Measurements from ENCODE around the gene RYR3.

RYR3 gene

DNA sequence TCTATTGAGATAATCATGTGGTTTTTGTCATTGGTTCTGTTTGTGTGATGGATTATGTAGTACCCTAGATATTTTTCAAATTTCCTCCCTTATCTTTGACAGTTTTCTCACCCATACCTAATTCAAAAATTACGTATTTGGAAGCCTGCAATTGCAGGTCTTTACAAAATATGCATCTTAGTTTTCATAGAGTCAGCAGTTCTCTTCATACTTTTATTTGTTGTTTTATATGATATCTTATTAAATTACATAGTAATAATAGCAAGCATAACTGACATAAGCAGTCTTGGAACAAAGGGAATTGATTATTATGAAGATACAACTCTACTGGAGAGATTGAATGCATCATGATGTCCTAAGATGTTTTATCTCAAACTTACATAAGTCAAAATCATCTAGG lies 442.2 kb downstream of the RYR3 start:
- DNase-seq = no peak
- TF ChIP-seq GATA1 (IDR thresholded peaks at IDR 0.05; ENCODE audit: low read depth, low read length) = no peak
- TF ChIP-seq POLR2A (IDR thresholded peaks at IDR 0.05; ENCODE audit: low read length) = no peak

DNA sequence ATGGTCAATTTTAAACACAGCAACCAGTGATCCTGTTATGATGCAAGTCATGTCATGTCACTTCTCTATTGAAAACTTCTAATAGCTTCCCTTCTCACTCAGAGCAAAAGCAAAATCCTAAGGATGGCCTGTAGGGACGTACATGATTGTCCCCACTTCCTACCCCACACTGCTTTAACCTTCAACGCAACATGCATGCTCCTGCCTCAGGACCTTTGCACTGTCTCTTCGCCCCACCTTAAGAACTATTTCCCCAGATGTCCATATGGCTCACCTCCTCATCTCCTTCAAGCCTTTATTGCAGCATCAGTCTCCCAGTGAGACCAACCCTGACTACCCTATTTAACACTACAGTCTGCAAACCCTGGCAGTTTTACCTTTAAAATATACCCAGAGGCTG lies 443.5 kb downstream of the RYR3 start:
- no peak for DNase-seq
- TF ChIP-seq GATA1 (IDR thresholded peaks at IDR 0.05; ENCODE audit: low read depth, low read length) (no peak), POLR2A (IDR thresholded peaks at IDR 0.05; ENCODE audit: low read length) (no peak)

DNA sequence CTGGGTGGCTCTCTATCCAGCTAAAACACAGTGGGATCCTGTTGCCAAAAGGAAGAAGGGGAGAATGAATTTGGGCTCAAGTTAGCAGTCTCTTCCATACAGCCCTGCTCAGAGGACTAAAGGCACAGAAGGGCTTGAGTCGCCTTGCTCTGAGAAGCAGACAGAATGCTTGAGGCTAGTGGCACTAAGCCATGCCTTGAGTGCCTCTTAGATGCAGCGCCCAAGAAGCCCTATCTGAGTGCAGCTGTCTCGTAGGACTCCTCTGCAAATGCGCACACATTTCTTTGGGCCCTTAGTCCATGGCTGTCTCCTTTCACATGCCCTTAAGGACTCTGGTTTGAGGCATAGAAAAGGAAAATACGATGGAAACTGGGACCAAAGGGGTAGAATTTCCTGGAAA lies 446.2 kb downstream of the RYR3 start:
- TF ChIP-seq POLR2A (IDR thresholded peaks at IDR 0.05; ENCODE audit: low read length) = no peak
- TF ChIP-seq GATA1 (IDR thresholded peaks at IDR 0.05; ENCODE audit: low read depth, low read length) = no peak
- no peak for DNase-seq

DNA sequence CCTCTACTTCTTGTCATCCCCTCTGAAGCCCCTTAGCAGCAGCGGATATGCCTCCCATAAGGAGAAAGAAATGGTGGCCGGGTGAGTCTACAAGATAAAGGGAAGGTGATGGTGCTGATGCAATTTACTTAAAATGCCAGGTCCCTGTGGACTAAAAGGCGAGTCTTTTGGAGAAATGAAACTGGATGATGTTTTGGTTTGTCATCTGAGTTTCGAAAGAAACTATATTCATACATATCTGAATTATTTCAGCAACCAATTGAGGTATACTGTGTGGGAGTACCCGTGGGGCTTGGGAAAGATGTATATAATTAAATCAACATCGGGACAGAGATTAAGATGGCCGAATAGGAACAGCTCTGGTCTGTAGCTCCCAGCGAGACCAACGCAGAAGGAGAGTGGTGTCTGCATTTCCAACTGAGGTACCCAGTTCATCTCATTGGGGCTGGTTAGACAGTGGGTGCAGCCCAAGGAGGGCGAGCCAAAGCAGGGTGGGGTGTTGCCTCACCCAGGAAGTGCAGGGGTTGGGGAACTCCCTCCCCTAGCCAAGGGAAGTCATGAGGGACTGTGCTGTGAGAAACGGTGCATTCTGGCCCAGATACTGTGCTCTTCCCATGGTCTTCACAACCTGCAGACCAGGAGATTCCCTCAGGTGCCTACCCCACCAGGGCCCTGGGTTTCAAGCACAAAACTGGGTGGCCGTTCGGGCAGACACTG lies 446.9 kb downstream of the RYR3 start:
- no peak for TF ChIP-seq GATA1 (IDR thresholded peaks at IDR 0.05; ENCODE audit: low read depth, low read length)
- TF ChIP-seq POLR2A (IDR thresholded peaks at IDR 0.05; ENCODE audit: low read length) = no peak
- DNase-seq = no peak

DNA sequence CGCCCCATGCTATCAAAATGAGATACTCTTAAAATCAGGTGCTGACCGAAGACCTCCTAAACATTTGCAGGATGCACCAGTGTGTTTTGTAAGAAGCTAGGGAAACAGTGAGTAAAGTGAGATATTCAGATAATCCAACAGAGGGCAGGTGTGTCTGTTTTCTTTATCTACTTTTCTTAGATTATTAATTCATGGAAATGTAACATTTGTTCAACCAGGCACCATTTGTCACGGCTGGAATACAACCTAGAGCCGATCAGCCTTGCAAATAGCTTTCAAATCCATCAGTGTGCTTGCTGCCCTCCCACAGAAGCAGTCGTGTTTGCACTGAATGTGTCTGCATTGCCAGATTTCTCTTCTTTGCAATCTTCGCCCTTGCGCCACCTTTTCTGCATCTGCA lies 455.6 kb downstream of the RYR3 start:
- DNase-seq = no peak
- TF ChIP-seq POLR2A (IDR thresholded peaks at IDR 0.05; ENCODE audit: low read length) (no peak), GATA1 (IDR thresholded peaks at IDR 0.05; ENCODE audit: low read depth, low read length) (no peak)

DNA sequence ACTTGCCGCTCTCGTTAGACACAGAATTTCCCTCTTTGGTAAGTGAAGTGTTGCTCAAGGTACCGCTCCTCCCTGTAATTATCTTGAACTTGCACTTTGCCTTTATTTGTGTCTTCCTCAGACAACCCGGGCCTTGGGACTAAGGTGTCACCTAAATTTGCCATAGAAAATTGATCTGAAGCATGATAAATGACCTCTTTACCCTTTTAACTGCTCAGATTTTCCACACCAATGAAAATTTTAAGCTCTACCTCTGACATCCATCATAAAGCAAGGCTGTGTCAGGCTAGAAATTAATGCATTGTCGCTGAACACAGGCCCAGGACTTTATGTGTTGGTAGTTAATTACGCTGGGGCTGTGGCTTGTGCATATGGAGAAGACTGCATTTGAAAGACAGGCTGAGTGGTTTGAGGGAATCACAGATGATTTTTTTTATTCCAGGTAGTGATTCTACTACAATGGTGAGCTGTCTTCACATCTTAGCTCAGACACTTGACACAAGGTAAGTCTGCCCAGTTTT lies 458.0 kb downstream of the RYR3 start:
- DNase-seq = no peak
- TF ChIP-seq POLR2A (IDR thresholded peaks at IDR 0.05; ENCODE audit: low read length) = no peak
- TF ChIP-seq GATA1 (IDR thresholded peaks at IDR 0.05; ENCODE audit: low read depth, low read length) = no peak

DNA sequence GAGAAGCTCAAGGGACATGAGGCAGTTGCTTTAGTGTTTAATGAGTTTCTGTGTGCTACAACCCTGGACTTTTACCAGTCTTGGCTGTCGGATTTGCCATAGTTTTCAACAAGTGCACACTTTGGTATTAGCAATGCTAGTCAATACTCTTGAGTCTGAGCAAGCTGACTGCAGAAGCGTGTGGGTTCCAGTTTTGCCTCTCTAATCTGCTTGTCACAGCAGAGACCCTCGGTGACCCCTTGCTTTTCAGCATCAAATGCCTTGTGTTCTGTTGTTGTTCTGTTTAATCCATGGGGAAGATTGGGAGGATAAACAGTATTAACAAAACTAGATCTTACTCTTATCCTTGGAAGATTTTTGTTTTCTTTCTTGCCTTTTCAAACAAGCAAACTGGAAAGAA lies 463.2 kb downstream of the RYR3 start:
- TF ChIP-seq GATA1 (IDR thresholded peaks at IDR 0.05; ENCODE audit: low read depth, low read length) = no peak
- no peak for DNase-seq

DNA sequence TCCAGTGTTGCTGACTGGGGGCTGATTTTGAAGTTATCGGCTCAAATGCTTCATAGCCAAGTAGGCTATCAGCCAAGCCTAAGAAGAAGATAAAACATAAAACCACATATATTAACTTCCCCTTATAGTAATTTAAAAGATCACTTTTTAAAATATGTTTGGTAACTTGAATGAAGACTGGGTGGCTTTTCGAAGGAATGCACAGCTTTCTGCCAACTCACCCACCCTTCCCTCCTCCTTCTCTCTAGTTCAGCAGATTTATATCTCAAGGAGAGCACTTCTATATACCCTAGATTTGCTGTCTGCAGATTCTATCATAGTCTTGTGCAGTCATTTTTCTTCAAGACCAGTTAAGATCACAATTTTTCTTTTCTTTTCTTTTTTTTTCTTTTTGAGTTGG lies 468.1 kb downstream of the RYR3 start:
- peak in 1 of 2 experiments; percentile 27 for DNase-seq
- TF ChIP-seq GATA1 (IDR thresholded peaks at IDR 0.05; ENCODE audit: low read depth, low read length) = no peak
- TF ChIP-seq POLR2A (IDR thresholded peaks at IDR 0.05; ENCODE audit: low read length) = no peak

DNA sequence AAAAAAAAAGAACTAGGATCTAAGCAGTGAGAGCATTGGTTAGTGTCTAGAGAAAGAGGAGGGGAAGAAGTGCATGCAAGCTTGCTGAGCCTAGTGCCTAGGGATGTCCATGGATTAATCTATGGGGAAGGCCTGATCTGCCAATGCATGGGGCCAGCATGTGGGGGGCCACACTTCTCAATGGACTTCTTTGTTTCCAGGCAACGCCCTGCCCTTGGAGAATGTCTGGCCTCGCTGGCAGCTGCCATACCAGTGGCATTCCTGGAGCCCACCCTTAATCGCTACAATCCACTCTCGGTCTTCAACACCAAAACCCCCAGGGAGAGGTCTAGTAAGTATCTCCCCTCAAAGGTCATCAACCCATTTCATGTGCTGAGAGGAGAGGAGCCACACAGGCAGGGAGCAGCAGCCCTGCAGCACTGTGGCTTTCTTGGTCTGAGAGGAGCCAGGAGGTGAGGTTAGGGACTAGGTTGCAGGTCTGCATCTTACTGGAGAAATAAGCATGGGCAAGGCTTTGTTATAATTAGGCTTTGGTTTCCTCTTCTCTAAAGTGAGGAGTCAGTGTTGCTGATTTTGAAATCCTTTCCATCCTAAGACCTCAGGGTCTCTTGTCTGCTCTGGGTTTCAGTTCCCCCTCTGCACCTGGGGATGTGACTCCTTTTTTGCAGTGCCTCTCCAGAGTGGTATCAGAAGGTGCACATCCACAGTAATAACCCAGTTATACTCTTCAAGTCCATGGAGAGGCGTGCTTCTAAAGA lies 469.4 kb downstream of the RYR3 start:
- no peak for DNase-seq
- TF ChIP-seq GATA1 (IDR thresholded peaks at IDR 0.05; ENCODE audit: low read depth, low read length) = no peak
- TF ChIP-seq POLR2A (IDR thresholded peaks at IDR 0.05; ENCODE audit: low read length) = no peak

DNA sequence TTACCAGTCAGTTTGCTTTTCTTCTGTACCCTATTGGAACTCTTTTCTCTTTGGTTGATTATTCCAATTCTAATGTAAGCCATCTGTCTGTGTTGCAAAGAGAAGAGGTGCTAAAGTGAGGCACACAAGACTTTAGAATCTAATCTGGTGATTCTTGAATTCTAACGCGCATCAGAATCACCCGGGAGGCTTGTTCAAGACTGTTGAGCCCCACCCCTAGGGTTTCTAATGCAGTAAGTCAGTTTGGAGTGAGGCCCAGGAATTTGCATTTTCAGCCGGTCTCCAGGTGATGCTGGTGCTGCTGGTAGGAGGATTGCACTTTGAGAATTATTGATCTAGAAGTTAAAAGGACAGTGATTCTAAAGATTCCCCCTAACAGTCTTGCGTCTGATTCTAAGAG lies 472.2 kb downstream of the RYR3 start:
- TF ChIP-seq POLR2A (IDR thresholded peaks at IDR 0.05; ENCODE audit: low read length) (no peak), GATA1 (IDR thresholded peaks at IDR 0.05; ENCODE audit: low read depth, low read length) (no peak)

DNA sequence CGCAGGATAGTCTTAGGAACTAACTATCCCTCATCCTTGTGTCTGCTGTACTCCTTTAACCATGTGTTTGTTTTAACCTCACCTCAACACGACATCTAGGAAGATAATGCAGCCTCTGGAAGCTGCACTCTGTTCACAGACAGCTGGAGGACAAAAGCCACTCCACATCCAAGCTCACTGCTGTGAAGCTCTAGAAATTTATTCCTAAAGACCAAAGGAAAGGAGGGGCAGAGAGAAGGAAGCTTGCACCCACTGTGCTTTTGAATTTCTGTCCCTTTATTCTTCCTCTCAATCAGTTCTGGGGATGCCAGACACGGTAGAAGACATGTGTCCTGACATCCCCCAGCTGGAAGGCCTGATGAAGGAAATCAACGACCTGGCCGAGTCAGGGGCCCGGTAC lies 474.6 kb downstream of the RYR3 start:
- DNase-seq = no peak
- TF ChIP-seq POLR2A (IDR thresholded peaks at IDR 0.05; ENCODE audit: low read length) (no peak), GATA1 (IDR thresholded peaks at IDR 0.05; ENCODE audit: low read depth, low read length) (no peak)

More for the DNA sequence above, 472.2 kb downstream of the RYR3 start:
- DNase-seq = no peak

DNA sequence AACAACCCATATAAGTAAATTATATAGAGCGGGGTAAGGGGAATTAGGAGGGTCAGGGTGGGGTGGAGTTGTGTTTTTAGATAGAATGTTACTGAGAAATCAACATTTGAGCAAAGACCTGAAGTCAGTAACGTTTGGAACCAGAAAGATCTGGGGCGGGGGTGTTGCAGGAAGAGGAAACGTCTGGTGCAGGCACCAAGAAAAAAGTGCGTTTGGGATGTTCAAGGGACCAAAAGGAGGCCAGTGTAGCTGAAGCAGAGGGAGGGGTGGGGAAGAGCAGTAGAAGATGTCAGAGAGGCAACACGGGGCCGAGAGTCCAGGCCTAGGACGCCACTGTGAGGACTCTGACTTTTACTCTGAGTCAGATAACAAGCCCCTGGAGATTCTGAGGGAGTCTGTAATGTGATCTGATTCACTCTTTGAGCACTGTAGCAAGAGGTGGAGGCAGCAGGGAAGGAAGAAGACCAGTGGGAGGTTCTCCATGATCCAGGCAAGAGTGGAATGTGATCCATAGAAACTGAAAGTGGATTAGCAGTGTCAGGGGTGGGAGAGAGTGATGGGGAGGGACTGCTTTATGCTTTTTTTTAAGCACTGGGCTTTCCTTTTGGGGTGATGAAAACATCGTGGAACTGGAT lies 478.3 kb downstream of the RYR3 start:
- TF ChIP-seq POLR2A (IDR thresholded peaks at IDR 0.05; ENCODE audit: low read length) (no peak), GATA1 (IDR thresholded peaks at IDR 0.05; ENCODE audit: low read depth, low read length) (no peak)
- DNase-seq = no peak

DNA sequence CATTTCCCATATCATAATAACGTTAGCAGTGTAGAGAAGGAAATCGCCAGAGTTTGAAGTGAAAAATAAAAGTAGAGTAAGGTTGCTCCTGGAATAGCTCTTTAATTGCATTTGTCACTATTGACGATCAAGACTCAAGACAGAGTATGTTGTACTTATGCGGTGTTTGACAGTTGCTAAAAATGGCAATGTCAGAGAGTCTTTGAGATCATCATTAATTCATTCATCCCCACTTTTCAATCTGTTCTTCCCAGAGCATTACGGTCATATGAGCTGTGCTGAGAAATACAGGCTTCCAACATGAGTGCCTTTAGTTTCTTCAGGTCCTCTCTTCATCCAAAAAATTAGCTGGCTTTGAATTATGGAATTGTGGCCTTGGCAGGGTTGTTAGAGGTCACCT lies 483.7 kb downstream of the RYR3 start:
- TF ChIP-seq POLR2A (IDR thresholded peaks at IDR 0.05; ENCODE audit: low read length) = no peak
- TF ChIP-seq GATA1 (IDR thresholded peaks at IDR 0.05; ENCODE audit: low read depth, low read length) = no peak
- DNase-seq = no peak

DNA sequence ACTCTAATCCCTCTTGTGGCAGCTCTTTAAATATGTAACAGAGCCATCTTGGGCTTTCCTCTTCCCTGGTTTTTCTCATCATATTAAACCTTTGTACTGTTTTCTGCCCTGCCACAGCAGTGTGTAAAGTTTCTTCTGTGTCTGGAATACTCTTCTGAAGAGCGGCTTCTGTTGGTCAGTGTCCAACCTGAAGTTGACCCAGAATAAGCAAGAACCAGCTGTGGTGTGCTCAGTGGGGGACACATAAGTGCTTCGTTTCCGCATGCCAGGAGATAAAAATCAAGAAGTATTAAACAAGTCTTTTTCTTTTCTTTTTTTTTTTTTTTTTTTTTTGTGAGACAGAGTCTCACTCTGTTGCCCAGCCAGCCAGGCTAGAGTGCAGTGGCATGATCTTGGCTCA lies 484.3 kb downstream of the RYR3 start:
- TF ChIP-seq POLR2A (IDR thresholded peaks at IDR 0.05; ENCODE audit: low read length) (no peak), GATA1 (IDR thresholded peaks at IDR 0.05; ENCODE audit: low read depth, low read length) (no peak)
- DNase-seq = no peak
